ENCODE results near the gene ZNF532. TPM values are rescaled to one million over a fixed set of nuclear protein-coding genes. Genes with fewer than 3 reads are reported as not detected.

Gene ZNF532
- total and polyA plus RNA-seq, 2 donors (not counting 3 experiments of a cell fraction or from before 2014, with no cell fraction given) = 42.3 to 70.1 TPM

DNA sequence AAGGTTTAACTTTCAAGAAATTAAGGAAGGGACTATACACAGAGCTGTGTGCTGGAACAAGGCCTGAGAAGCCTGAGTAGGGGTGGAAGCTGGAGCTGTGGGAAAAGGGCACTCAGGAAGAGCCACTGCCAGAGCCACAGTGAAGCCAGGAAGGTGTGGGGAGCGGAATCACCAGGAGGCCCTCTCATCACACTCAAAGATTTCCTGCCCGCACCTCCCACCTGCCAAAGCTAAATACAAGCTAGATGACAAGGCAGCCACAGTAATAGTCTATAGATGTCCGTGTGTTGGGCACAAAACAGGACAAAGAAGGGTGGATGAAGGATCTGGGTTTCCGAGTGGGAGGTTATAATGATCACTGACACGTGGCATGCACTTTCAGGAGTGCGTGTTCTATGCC lies 126.0 kb downstream of the ZNF532 start:
- FAIRE-seq (no peak), DNase-seq (ENCODE audit: low read depth, low spot score) (no peak)
- Histone ChIP-seq H3K4me2 (ENCODE audit: insufficient read depth, low read length) (no peak overlapping the region), H3K9me1 (replicated peaks; ENCODE audit: control insufficient read depth, extremely low read depth, insufficient read depth, low read length) (no peaks in the 10 kb centered on the region), H3K27me3 (ENCODE audit: control insufficient read depth in 2 of 2, insufficient read depth in 2 of 2, low read length in 2 of 2) (no peaks in the 10 kb centered on the region), H3K27ac (ENCODE audit: insufficient read depth, low read depth, low read length) (no peak overlapping the region), H4K20me1 (replicated peaks; ENCODE audit: control insufficient read depth, extremely low read depth, insufficient read depth, low read length) (no peaks in the 10 kb centered on the region), H3K79me2 (ENCODE audit: control insufficient read depth, insufficient read depth, low read length) (no peaks in the 10 kb centered on the region), H2AFZ (ENCODE audit: low read depth, low read length) (no peak overlapping the region), H3K9ac (replicated peaks; ENCODE audit: extremely low read depth, insufficient read depth, low read length) (no peak overlapping the region), H3K36me3 (ENCODE audit: control insufficient read depth in 2 of 2, extremely low read depth in 1 of 2, insufficient read depth in 2 of 2, low read length in 2 of 2) (no peaks in the 10 kb centered on the region), H3K9me3 (replicated peaks; ENCODE audit: control insufficient read depth, insufficient read depth, low read length) (no peaks in the 10 kb centered on the region), H3K4me1 (ENCODE audit: control insufficient read depth, extremely low read depth, insufficient read depth, low read length) (peaks cover 35% of the 10 kb centered on the region), H3K4me3 (replicated peaks in 1 of 3; ENCODE audit: insufficient read depth in 1 of 3, low read depth in 1 of 3, low read length in 3 of 3) (no peak overlapping the region)
- CTCF ChIA-PET = no interaction called here
- dilution Hi-C loops (cut with MboI; ENCODE audit: extremely low pct_ligation_motif_present, low sequenced_read_pairs) = no loop called here
- intact Hi-C loops (cut with micrococcal nuclease) = no loop called here
- BruUV-seq (replicated peaks) = no TSS peak
- POLR2A ChIA-PET = no interaction called here
- no peak for TF ChIP-seq JUN (IDR thresholded peaks at IDR 0.05; ENCODE audit: borderline replicate concordance, insufficient read depth, insufficient read length, low read depth)
- TF ChIP-seq MYC (IDR thresholded peaks at IDR 0.05; ENCODE audit: low read depth, low read length) = no peak
- no peak for TF ChIP-seq EZH2 (IDR thresholded peaks at IDR 0.05; ENCODE audit: borderline replicate concordance, low read depth, low read length, severe bottlenecking)
- no peak for TF ChIP-seq FOS (IDR thresholded peaks at IDR 0.05; ENCODE audit: borderline replicate concordance, insufficient read depth, low read length)
- TF ChIP-seq POLR2AphosphoS5 (IDR thresholded peaks at IDR 0.05; ENCODE audit: insufficient read depth, low read depth, low read length) = no peak
- no peak for TF ChIP-seq POLR2A (IDR thresholded peaks at IDR 0.05; ENCODE audit: low read depth, low read length)
- TF ChIP-seq, protein P1, sequence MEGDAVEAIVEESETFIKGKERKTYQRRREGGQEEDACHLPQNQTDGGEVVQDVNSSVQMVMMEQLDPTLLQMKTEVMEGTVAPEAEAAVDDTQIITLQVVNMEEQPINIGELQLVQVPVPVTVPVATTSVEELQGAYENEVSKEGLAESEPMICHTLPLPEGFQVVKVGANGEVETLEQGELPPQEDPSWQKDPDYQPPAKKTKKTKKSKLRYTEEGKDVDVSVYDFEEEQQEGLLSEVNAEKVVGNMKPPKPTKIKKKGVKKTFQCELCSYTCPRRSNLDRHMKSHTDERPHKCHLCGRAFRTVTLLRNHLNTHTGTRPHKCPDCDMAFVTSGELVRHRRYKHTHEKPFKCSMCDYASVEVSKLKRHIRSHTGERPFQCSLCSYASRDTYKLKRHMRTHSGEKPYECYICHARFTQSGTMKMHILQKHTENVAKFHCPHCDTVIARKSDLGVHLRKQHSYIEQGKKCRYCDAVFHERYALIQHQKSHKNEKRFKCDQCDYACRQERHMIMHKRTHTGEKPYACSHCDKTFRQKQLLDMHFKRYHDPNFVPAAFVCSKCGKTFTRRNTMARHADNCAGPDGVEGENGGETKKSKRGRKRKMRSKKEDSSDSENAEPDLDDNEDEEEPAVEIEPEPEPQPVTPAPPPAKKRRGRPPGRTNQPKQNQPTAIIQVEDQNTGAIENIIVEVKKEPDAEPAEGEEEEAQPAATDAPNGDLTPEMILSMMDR (IDR thresholded peaks at IDR 0.05; ENCODE audit: extremely low read depth in 1 of 2, insufficient read depth in 1 of 2, low read depth in 1 of 2, low read length in 2 of 2) = no peak
- TF ChIP-seq GATA2 (IDR thresholded peaks at IDR 0.05; ENCODE audit: insufficient read depth, insufficient read length, low read depth, low read length) = no peak
- TF ChIP-seq, protein P2, sequence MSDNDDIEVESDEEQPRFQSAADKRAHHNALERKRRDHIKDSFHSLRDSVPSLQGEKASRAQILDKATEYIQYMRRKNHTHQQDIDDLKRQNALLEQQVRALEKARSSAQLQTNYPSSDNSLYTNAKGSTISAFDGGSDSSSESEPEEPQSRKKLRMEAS (IDR thresholded peaks at IDR 0.05; ENCODE audit: insufficient read depth, insufficient read length) = no peak
